ENCODE results near the gene THAP7. TPM values are rescaled to one million over a fixed set of nuclear protein-coding genes. Genes with fewer than 3 reads are reported as not detected.

The THAP7 gene
- total RNA-seq, 1 donor from 2014 or later, result 17.6 TPM

GRCh38 chr22:21030621-21031544 lies 29.0 kb upstream of the THAP7 start:
- DNase-seq (ENCODE audit: low spot score), result no peak

GRCh38 chr22:21030032-21030431 lies 28.1 kb upstream of the THAP7 start:
- no peak for DNase-seq (ENCODE audit: low spot score)

- DNase-seq (ENCODE audit: low spot score), result no peak
Measured at GRCh38 chr22:21029486-21030025, 27.6 kb upstream of the THAP7 start.

GRCh38 chr22:21028277-21029251 lies 26.6 kb upstream of the THAP7 start:
- no peak for DNase-seq (ENCODE audit: low spot score)

GRCh38 chr22:21026783-21027692 lies 25.1 kb upstream of the THAP7 start:
- peak; percentile 51 for DNase-seq (ENCODE audit: low spot score)

GRCh38 chr22:21025763-21026755 lies 24.1 kb upstream of the THAP7 start:
- DNase-seq (ENCODE audit: low spot score), result no peak

- no peak for DNase-seq (ENCODE audit: low spot score)
Measured at GRCh38 chr22:21025266-21025665, 23.3 kb upstream of the THAP7 start.

- DNase-seq (ENCODE audit: low spot score), result no peak
Measured at GRCh38 chr22:21022955-21023614, 21.2 kb upstream of the THAP7 start.

GRCh38 chr22:21022507-21022906 lies 20.6 kb upstream of the THAP7 start:
- DNase-seq (ENCODE audit: low spot score), result no peak

- no peak for DNase-seq (ENCODE audit: low spot score)
Measured at GRCh38 chr22:21020802-21021429, 19.0 kb upstream of the THAP7 start.

GRCh38 chr22:21018314-21018713 lies 16.4 kb upstream of the THAP7 start:
- no peak for DNase-seq (ENCODE audit: low spot score)

- DNase-seq (ENCODE audit: low spot score), result no peak
Measured at GRCh38 chr22:21016644-21017420, 14.9 kb upstream of the THAP7 start.

- no peak for DNase-seq (ENCODE audit: low spot score)
Measured at GRCh38 chr22:21015466-21016006, 13.6 kb upstream of the THAP7 start.

- peak; percentile 91 for DNase-seq (ENCODE audit: low spot score)
Measured at GRCh38 chr22:21014726-21015465, 13.0 kb upstream of the THAP7 start, which contains the start of gene P2RX6. Gene P2RX6 (plus strand): TSS chr22:21015165. CDS start chr22:21015175, 10 bp downstream.

GRCh38 chr22:21014202-21014725 lies 12.3 kb upstream of the THAP7 start:
- DNase-seq (ENCODE audit: low spot score), result peak; percentile 95

- DNase-seq (ENCODE audit: low spot score), result no peak
Measured at GRCh38 chr22:21013657-21014201, 11.8 kb upstream of the THAP7 start.

Data from umbilical cord (tissue), 2 donors.